ENCODE data around the gene COPS7A.

GRCh38 chr12:6676962-6677361 is 46.9 kb upstream of the COPS7A start:
- no peak for TF ChIP-seq TAF1 (IDR thresholded peaks at IDR 0.05; ENCODE audit: control insufficient read depth, extremely low read depth, insufficient read depth, low read length, severe bottlenecking)
- TF ChIP-seq HDAC6 (IDR thresholded peaks at IDR 0.05; ENCODE audit: low read depth, low read length), result no peak
- TF ChIP-seq POLR2AphosphoS5 (IDR thresholded peaks at IDR 0.05; ENCODE audit: control insufficient read depth, insufficient read depth, low read depth, low read length), result no peak
- TF ChIP-seq MYC (IDR thresholded peaks at IDR 0.05; ENCODE audit: low read depth, low read length), result no peak
- no peak for TF ChIP-seq MYC (CRISPR knock-in tag; IDR thresholded peaks at IDR 0.05; ENCODE audit: borderline replicate concordance, low read depth)
- no peak for TF ChIP-seq CTCF (IDR thresholded peaks at IDR 0.05 in 2 of 3, conservative IDR thresholded peaks at IDR 0.05 in 1 of 3; ENCODE audit: insufficient read depth in 2 of 3, low read depth in 1 of 3, low read length in 3 of 3)
- no peak for TF ChIP-seq ID3 (CRISPR knock-in tag; IDR thresholded peaks at IDR 0.05)
- TF ChIP-seq ID3 (tag; IDR thresholded peaks at IDR 0.05), result no peak

Data from K562 (cell line).